Panc1 (cell line): ENCODE results near the gene PPP1R14B. TPM values are rescaled to one million over a fixed set of nuclear protein-coding genes. Genes with fewer than 3 reads are reported as not detected.

ENCODE experiments used
- ATAC-seq: fragments of 200-7000 bp; cut with Tn5 transposase; 2 replicates; pipeline ENCODE4 v1.9.1; 2020; ENCODE audit warnings: mild to moderate bottlenecking, moderate library complexity
- BruUV-seq: library from RNA; stranded (reverse); fragments of 400-500 nt; replicated peaks from 2 replicates; lab custom pipeline; 2021; lab: Mats Ljungman, UMichigan
- CTCF ChIA-PET: fragments of 300-600 bp; sonication (Branson Sonifier 250); formaldehyde crosslinking; loops from one replicate; lab custom pipeline; 2022; ENCODE audit warnings: antibody characterized with exemption; lab: Charles Lee
- POLR2A ChIA-PET: fragments of 300-600 bp; sonication (Branson Sonifier 250); formaldehyde crosslinking; loops from one replicate; lab custom pipeline; 2022; ENCODE audit warnings: antibody characterized with exemption; lab: Charles Lee
- DNase-seq: peaks from one replicate; pipeline ENCODE4 v3.0.0-alpha.2; 2010; ENCODE audit warnings: low read depth, low spot score
- H3K27ac ChIP-seq: 2 replicates; pipeline ENCODE4 v1.5.1; 2011; ENCODE audit warnings: mild to moderate bottlenecking, low read length, inconsistent platforms
- H3K27me3 ChIP-seq: fragments of 200-500 bp; sonication (Bioruptor generic); 2 replicates; pipeline ENCODE4 v1.6.0; 2014; ENCODE audit warnings: low read length, inconsistent platforms; ENCODE audit not compliant: control insufficient read depth, insufficient read depth
- H3K36me3 ChIP-seq: fragments of 200-500 bp; sonication (Bioruptor generic); 2 replicates; pipeline ENCODE4 v1.5.1; 2014; ENCODE audit warnings: inconsistent platforms, mild to moderate bottlenecking, low read length, moderate library complexity; ENCODE audit not compliant: control insufficient read depth, insufficient read depth
- H3K4me1 ChIP-seq: 2 replicates; pipeline ENCODE4 v1.5.1; 2011; ENCODE audit warnings: inconsistent platforms, mild to moderate bottlenecking, low read length, moderate library complexity; ENCODE audit not compliant: control insufficient read depth, insufficient read depth
- H3K4me3 ChIP-seq, 2 experiments: 2 replicates each; pipeline ENCODE4 v1.5.1; 2011 to 2012; ENCODE audit warnings: low read depth in 2 of 2, low read length in 2 of 2, mild to moderate bottlenecking in 2 of 2, inconsistent platforms in 1 of 2, moderate library complexity in 1 of 2
- H3K9me3 ChIP-seq: fragments of 200-500 bp; sonication (Bioruptor generic); 2 replicates; pipeline ENCODE4 v1.5.1; 2014; ENCODE audit warnings: low read depth, mild to moderate bottlenecking, inconsistent platforms, low read length, moderate library complexity; ENCODE audit not compliant: control insufficient read depth, insufficient read depth
- POLR2AphosphoS5 ChIP-seq: IDR thresholded peaks from 2 replicates; pipeline ENCODE4 v1.6.1; 2012; ENCODE audit warnings: mild to moderate bottlenecking, low read depth, low read length, moderate library complexity
- REST ChIP-seq, 2 experiments: IDR thresholded peaks; 2 replicates each; pipeline ENCODE4 v1.6.1; 2011 to 2012; ENCODE audit warnings: low read depth in 2 of 2, control low read depth in 1 of 2, low read length in 1 of 2, mild to moderate bottlenecking in 1 of 2, moderate library complexity in 1 of 2; ENCODE audit not compliant: insufficient read depth in 1 of 2
- SIN3A ChIP-seq: IDR thresholded peaks from 2 replicates; pipeline ENCODE4 v1.6.1; 2012; ENCODE audit warnings: low read depth, mild to moderate bottlenecking, low read length, moderate library complexity, borderline replicate concordance; ENCODE audit not compliant: insufficient read depth
- TCF7L2 ChIP-seq: IDR thresholded peaks from 2 replicates; pipeline ENCODE4 v1.6.1; 2011; ENCODE audit warnings: mild to moderate bottlenecking, low read depth, low read length, inconsistent platforms
- in situ Hi-C: cut with HindIII; loops from 2 replicates; pipeline ENCODE4 v1.10.0; 2016; ENCODE audit warnings: low sequenced_read_pairs, low pct_unique_long_range_greater_than_20kb
- intact Hi-C: fragments of 100-400 bp; cut with micrococcal nuclease; formaldehyde crosslinking; loops from one replicate; pipeline ENCODE4 v1.10.0; 2022; ENCODE audit not compliant: unreplicated experiment
- total RNA-seq: library from RNA; stranded (reverse); gene quantifications from one replicate; pipeline ENCODE4 v1.2.1, GENCODE V29; 2021; ENCODE audit not compliant: unreplicated experiment
- TF ChIP-seq, protein P1 (sequence below): fragments of 450-650 bp; IDR thresholded peaks from 2 replicates; pipeline ENCODE4 v1.5.1; 2017; ENCODE audit warnings: mild to moderate bottlenecking

Gene PPP1R14B
- total RNA-seq, 1 experiment from 2014 or later = 261 TPM

GRCh38 chr11:64244107-64244506 is 2.6 kb downstream of the PPP1R14B start:
- H3K4me3 ChIP-seq = peak overlapping the region; percentile 20 to 85; a peak in 3 of 4 replicates

GRCh38 chr11:64243236-64243854 is 3.4 kb downstream of the PPP1R14B start:
- TF ChIP-seq, protein P1, sequence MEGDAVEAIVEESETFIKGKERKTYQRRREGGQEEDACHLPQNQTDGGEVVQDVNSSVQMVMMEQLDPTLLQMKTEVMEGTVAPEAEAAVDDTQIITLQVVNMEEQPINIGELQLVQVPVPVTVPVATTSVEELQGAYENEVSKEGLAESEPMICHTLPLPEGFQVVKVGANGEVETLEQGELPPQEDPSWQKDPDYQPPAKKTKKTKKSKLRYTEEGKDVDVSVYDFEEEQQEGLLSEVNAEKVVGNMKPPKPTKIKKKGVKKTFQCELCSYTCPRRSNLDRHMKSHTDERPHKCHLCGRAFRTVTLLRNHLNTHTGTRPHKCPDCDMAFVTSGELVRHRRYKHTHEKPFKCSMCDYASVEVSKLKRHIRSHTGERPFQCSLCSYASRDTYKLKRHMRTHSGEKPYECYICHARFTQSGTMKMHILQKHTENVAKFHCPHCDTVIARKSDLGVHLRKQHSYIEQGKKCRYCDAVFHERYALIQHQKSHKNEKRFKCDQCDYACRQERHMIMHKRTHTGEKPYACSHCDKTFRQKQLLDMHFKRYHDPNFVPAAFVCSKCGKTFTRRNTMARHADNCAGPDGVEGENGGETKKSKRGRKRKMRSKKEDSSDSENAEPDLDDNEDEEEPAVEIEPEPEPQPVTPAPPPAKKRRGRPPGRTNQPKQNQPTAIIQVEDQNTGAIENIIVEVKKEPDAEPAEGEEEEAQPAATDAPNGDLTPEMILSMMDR = no peak
- TF ChIP-seq SIN3A (peak; percentile 89; the same call in 1 of the 2 replicates), TCF7L2 (no peak), POLR2AphosphoS5 (peak; percentile 41; the same call in 1 of the 2 replicates)
- H3K4me1 ChIP-seq = peaks cover 37% of the 10 kb centered on the region
- H3K9me3 ChIP-seq = no peaks in the 10 kb centered on the region
- DNase-seq (no peak), ATAC-seq (no peak)
- peak overlapping the region in 1 of 2 experiments; percentile 60; a peak in 2 of 4 replicates for H3K4me3 ChIP-seq
- ChIA-PET POLR2A (interaction anchor here (0.7 kb wide), 2 partner anchors 61 to 229 kb away, joined by 3 read pairs; no protein-coding TSS in a partner anchor), CTCF (interaction anchor here (0.9 kb wide), 1 partner anchor 9 kb away, joined by 3 read pairs; no protein-coding TSS in a partner anchor)
- intact Hi-C loops (loop anchor here (10.0 kb wide), 1 partner anchor 61 kb away; the partner anchor contains the start of genes CATSPERZ and ESRRA), in situ Hi-C loops (no loop called here)
- peak overlapping the region; percentile 11; the same call in 1 of the 2 replicates for H3K27ac ChIP-seq
- peaks cover 3% of the 10 kb centered on the region; the same call in 1 of the 2 replicates for H3K36me3 ChIP-seq
- H3K27me3 ChIP-seq = no peaks in the 10 kb centered on the region
- BruUV-seq = no TSS peak

More at GRCh38 chr11:64244107-64244506, 2.6 kb downstream of the PPP1R14B start:
- ATAC-seq = no peak
- ChIA-PET POLR2A (interaction anchor here (0.7 kb wide), 2 partner anchors 62 to 230 kb away, joined by 3 read pairs; no protein-coding TSS in a partner anchor), CTCF (interaction anchor here (0.9 kb wide), 1 partner anchor 8 kb away, joined by 3 read pairs; no protein-coding TSS in a partner anchor)
- peaks cover 45% of the 10 kb centered on the region for H3K4me1 ChIP-seq
- in situ Hi-C loops = no loop called here
- no peaks in the 10 kb centered on the region for H3K9me3 ChIP-seq
- peak overlapping the region; percentile 55 for H3K27ac ChIP-seq
- no TSS peak for BruUV-seq
- intact Hi-C loops = loop anchor here (10.0 kb wide), 1 partner anchor 61 kb away; the partner anchor contains the start of genes CATSPERZ and ESRRA
- TF ChIP-seq REST (IDR thresholded peaks at IDR 0.05; ENCODE audit: insufficient read depth in 1 of 2, low read depth in 2 of 2, low read length in 1 of 2) (no peak), POLR2AphosphoS5 (peak; percentile 60), SIN3A (no peak)
- peaks cover 3% of the 10 kb centered on the region; the same call in 1 of the 2 replicates for H3K36me3 ChIP-seq
- no peaks in the 10 kb centered on the region for H3K27me3 ChIP-seq
- no peak for DNase-seq
